K562 (cell line): Measurements from ENCODE around the gene CLP1. TPM values are rescaled to one million over a fixed set of nuclear protein-coding genes. Genes with fewer than 3 reads are reported as not detected.

Source experiments
- AFF4 ChIP-seq: sonication (generic); formaldehyde crosslinking; IDR thresholded peaks from 2 replicates; pipeline ENCODE4 v1.8.0; 2023; ENCODE audit warnings: mild to moderate bottlenecking, missing genetic modification reagents
- ARID3B ChIP-seq: fragments of 250-450 bp; sonication (Bioruptor Pico); IDR thresholded peaks from 2 replicates; pipeline ENCODE4 v1.4.0; 2020; ENCODE audit warnings: borderline replicate concordance
- CHD1 ChIP-seq: fragments of 200-600 bp; sonication (generic); IDR thresholded peaks from one replicate; pipeline ENCODE4 v1.6.1; 2012; ENCODE audit warnings: mild to moderate bottlenecking, moderate library complexity, low read length, inconsistent platforms
- GTF3C2 ChIP-seq: IDR thresholded peaks from 3 replicates; pipeline ENCODE4 v1.6.1; 2011; ENCODE audit warnings: borderline replicate concordance, mild to moderate bottlenecking, moderate library complexity; ENCODE audit not compliant: insufficient read length; ENCODE audit errors: extremely low read depth
- HMG20B ChIP-seq: fragments of 250-450 bp; sonication (Bioruptor Pico); IDR thresholded peaks from 2 replicates; pipeline ENCODE4 v1.5.0; 2021; ENCODE audit warnings: mild to moderate bottlenecking
- HNRNPH1 ChIP-seq: fragments of 200-400 bp; formaldehyde crosslinking; optimal IDR thresholded peaks from 2 replicates; pipeline ENCODE3; 2017; ENCODE audit warnings: low read depth, mild to moderate bottlenecking, low read length, moderate library complexity
- KLF16 ChIP-seq: IDR thresholded peaks from 2 replicates; pipeline ENCODE4 v1.6.1; 2016; ENCODE audit warnings: antibody characterized with exemption
- NCOR1 ChIP-seq: fragments of 450-650 bp; IDR thresholded peaks from 2 replicates; pipeline ENCODE4 v1.6.1; 2016; ENCODE audit warnings: mild to moderate bottlenecking, moderate library complexity
- NFE2L1 ChIP-seq: fragments of 450-650 bp; IDR thresholded peaks from 2 replicates; pipeline ENCODE4 v1.6.1; 2016; ENCODE audit warnings: missing genetic modification characterization, low read depth, mild to moderate bottlenecking, missing compliant biosample characterization, moderate library complexity, borderline replicate concordance
- RBM15 ChIP-seq: fragments of 200-400 bp; formaldehyde crosslinking; IDR thresholded peaks from 2 replicates; pipeline ENCODE4 v1.6.1; 2018; ENCODE audit warnings: mild to moderate bottlenecking, low read length, moderate library complexity; ENCODE audit not compliant: insufficient read depth
- ZBED1 ChIP-seq: IDR thresholded peaks from 2 replicates; pipeline ENCODE4 v1.6.1; 2014
- ZNF3 ChIP-seq: fragments of 250-450 bp; sonication (Bioruptor Pico); IDR thresholded peaks from 2 replicates; pipeline ENCODE4 v1.5.0; 2021; ENCODE audit warnings: mild to moderate bottlenecking, moderate library complexity
- polyA plus RNA-seq, 8 experiments: library from polyadenylated mRNA; depleted of rRNA in 4 of 8; stranded (reverse) in 5 of 8; unstranded in 3 of 8; fragments of >200 nt; fragmentation: Nextera tagmentation in 2 of 8; fragmentation: Illumina TruSeq in 1 of 8; extraction: Ambion mirVana in 2 of 8; extraction: Trizol in 1 of 8; gene quantifications; 2 replicates each; pipeline versions ENCODE4 v1.2.1 to v1.2.3, GENCODE V29; 2011 to 2014; ENCODE audit warnings: inconsistent platforms in 1 of 8, missing spikeins in 1 of 8
- total RNA-seq, 7 experiments: library from RNA; depleted of rRNA in 6 of 7; stranded (reverse); fragments of >200 nt in 6 of 7; fragmentation: Illumina TruSeq in 2 of 7; extraction: Trizol in 2 of 7; gene quantifications; 2 replicates each; pipeline versions ENCODE4 v1.2.1 to v1.2.3, GENCODE V29; 2011 to 2021; ENCODE audit warnings: low replicate concordance in 1 of 7
- TF ChIP-seq, protein P1 (sequence below): fragments of 200-800 bp; sonication (Bioruptor generic); IDR thresholded peaks from 2 replicates; pipeline ENCODE4 v1.6.1; 2017; ENCODE audit warnings: missing genetic modification characterization, missing compliant biosample characterization
- TF ChIP-seq, protein P2 (sequence below): fragments of 450-650 bp; IDR thresholded peaks from 2 replicates; pipeline ENCODE4 v1.7.0; 2016; ENCODE audit warnings: borderline replicate concordance

Gene CLP1
- total and polyA plus RNA-seq, 9 of the 15 experiments (the other 6 are each of a cell fraction or from before 2014, with no cell fraction given): 19.1 to 46.2 (median 27.8) TPM

DNA sequence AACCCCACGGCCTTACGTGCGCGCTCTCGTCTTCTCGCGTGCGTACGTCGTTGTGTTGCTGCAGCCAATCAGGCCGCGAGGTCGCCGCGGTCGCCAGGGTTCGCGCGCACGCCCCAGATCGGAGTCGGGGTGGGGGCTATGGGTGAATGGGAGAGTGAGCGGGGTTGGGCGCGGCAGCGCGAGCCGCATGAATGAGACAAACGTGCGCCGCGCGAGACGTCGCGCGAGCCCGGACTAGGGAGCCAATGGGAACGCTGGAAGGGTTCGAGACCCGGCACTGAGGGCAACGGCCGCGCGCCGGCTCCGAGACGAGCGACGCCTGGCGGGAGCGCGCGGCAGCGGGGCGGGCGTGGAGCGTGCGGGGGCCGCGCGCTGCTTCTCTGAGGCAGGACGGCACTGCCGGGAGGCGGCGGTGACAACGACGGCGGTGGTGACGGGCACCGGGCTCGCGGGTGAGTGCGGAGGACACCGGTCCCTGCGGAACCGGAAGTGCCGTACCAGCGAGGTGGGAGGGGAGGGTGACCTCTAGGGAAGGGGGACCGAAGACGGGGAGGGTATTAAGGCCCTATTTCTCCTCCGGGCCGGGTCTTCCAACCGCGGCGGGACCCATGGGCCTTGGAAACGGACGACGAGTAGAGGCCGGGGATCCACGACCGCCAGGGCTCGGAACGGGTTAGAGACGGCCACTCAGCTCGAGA lies 10.3 kb downstream of the CLP1 start, which contains the start of gene ZDHHC5 (continued):
- TF ChIP-seq AFF4 (CRISPR knock-in tag) (no peak), KLF16 (no peak), GTF3C2 (no peak), RBM15 (no peak), CHD1 (peak; percentile 90), NFE2L1 (no peak), NCOR1 (no peak), ZNF3 (CRISPR knock-in tag) (no peak), HMG20B (CRISPR knock-in tag) (no peak), HNRNPH1 (no peak), ARID3B (CRISPR knock-in tag) (no peak), ZBED1 (no peak)
- TF ChIP-seq, protein P1, sequence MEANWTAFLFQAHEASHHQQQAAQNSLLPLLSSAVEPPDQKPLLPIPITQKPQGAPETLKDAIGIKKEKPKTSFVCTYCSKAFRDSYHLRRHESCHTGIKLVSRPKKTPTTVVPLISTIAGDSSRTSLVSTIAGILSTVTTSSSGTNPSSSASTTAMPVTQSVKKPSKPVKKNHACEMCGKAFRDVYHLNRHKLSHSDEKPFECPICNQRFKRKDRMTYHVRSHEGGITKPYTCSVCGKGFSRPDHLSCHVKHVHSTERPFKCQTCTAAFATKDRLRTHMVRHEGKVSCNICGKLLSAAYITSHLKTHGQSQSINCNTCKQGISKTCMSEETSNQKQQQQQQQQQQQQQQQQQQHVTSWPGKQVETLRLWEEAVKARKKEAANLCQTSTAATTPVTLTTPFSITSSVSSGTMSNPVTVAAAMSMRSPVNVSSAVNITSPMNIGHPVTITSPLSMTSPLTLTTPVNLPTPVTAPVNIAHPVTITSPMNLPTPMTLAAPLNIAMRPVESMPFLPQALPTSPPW: peak; percentile 98
- TF ChIP-seq, protein P2, sequence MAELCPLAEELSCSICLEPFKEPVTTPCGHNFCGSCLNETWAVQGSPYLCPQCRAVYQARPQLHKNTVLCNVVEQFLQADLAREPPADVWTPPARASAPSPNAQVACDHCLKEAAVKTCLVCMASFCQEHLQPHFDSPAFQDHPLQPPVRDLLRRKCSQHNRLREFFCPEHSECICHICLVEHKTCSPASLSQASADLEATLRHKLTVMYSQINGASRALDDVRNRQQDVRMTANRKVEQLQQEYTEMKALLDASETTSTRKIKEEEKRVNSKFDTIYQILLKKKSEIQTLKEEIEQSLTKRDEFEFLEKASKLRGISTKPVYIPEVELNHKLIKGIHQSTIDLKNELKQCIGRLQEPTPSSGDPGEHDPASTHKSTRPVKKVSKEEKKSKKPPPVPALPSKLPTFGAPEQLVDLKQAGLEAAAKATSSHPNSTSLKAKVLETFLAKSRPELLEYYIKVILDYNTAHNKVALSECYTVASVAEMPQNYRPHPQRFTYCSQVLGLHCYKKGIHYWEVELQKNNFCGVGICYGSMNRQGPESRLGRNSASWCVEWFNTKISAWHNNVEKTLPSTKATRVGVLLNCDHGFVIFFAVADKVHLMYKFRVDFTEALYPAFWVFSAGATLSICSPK: no peak
